NCI-H774 (cell line): ENCODE data around the gene PTPN9.
A peak's percentile ranks its signal among the peaks of the same experiment; 100 is the strongest.
"Not testable (repeated sequence)": the region's sequence is repeated elsewhere in the genome, so short reads cannot be mapped to it uniquely, and the experiment has no call there.

Source experiments
- DNase-seq: peaks from one replicate; lab custom pipeline; 2025; lab: John Stamatoyannopoulos, UW

PTPN9 gene

GRCh38 chr15:75578948-75579920, at the start of gene PTPN9:
TSS of gene PTPN9 (minus strand) at chr15:75579315. CDS start at chr15:75578776, 539 bp downstream.
- peak; percentile 72 for DNase-seq

GRCh38 chr15:75625542-75626347, 46.6 kb upstream of the PTPN9 start, which contains the start of gene SNUPN:
TSS of gene SNUPN (minus strand) at chr15:75625725. CDS start at chr15:75621051, 4,674 bp downstream.
- peak; percentile 90 for DNase-seq

GRCh38 chr15:75622505-75622904, 43.4 kb upstream of the PTPN9 start:
- DNase-seq: no peak

- DNase-seq: no peak
These were observed 41.8 kb upstream of the PTPN9 start for GRCh38 chr15:75620841-75621391.

GRCh38 chr15:75620058-75620820, 41.1 kb upstream of the PTPN9 start:
- DNase-seq: no peak

GRCh38 chr15:75616766-75617165, 37.7 kb upstream of the PTPN9 start:
- no peak for DNase-seq

GRCh38 chr15:75606711-75607699, 27.9 kb upstream of the PTPN9 start:
- no peak for DNase-seq

GRCh38 chr15:75606026-75606425, 26.9 kb upstream of the PTPN9 start:
- DNase-seq: no peak

GRCh38 chr15:75599401-75599800, 20.3 kb upstream of the PTPN9 start:
- no peak for DNase-seq

GRCh38 chr15:75598361-75598760, 19.2 kb upstream of the PTPN9 start:
- no peak for DNase-seq

- no peak for DNase-seq
These were observed 18.7 kb upstream of the PTPN9 start for GRCh38 chr15:75597667-75598341.

- DNase-seq: no peak
These were observed 17.7 kb upstream of the PTPN9 start for GRCh38 chr15:75596703-75597345.

- no peak for DNase-seq
These were observed 15.2 kb upstream of the PTPN9 start for GRCh38 chr15:75594276-75594675.

- no peak for DNase-seq
These were observed 12.7 kb upstream of the PTPN9 start for GRCh38 chr15:75591655-75592364.

- no peak for DNase-seq
These were observed 11.1 kb upstream of the PTPN9 start for GRCh38 chr15:75590239-75590638.

GRCh38 chr15:75589071-75589470, 10.0 kb upstream of the PTPN9 start:
- no peak for DNase-seq

- DNase-seq: not testable (repeated sequence)
These were observed 7.3 kb upstream of the PTPN9 start for GRCh38 chr15:75586422-75586821.

- DNase-seq: no peak
These were observed 5.0 kb upstream of the PTPN9 start for GRCh38 chr15:75584121-75584520.

GRCh38 chr15:75583701-75584100, 4.6 kb upstream of the PTPN9 start:
- no peak for DNase-seq
